Kidney capillary endothelial cell (primary cell): ENCODE data around the gene HM13.
"Not testable (repeated sequence)": the region's sequence is repeated elsewhere in the genome, so short reads cannot be mapped to it uniquely, and the experiment has no call there.

ENCODE experiments used
- DNase-seq: peaks from one replicate; pipeline ENCODE4 v3.0.0-alpha.2; 2018; ENCODE audit warnings: low spot score

HM13 gene

GRCh38 chr20:31514154-31515071 is at the start of gene HM13:
HM13 (plus strand) TSS chr20:31514442; CDS start chr20:31514552, 110 bp downstream.
- DNase-seq: peak; percentile 94

- not testable (repeated sequence) for DNase-seq
Observed at GRCh38 chr20:31470946-31471345, 43.3 kb upstream of the HM13 start.

- no peak for DNase-seq
Observed at GRCh38 chr20:31472395-31473330, 41.6 kb upstream of the HM13 start.

- no peak for DNase-seq
Observed at GRCh38 chr20:31473331-31474096, 40.7 kb upstream of the HM13 start.

- DNase-seq: no peak
Observed at GRCh38 chr20:31474097-31474436, 40.2 kb upstream of the HM13 start.

GRCh38 chr20:31474758-31475427 is 39.3 kb upstream of the HM13 start, which contains the start of the genes DEFB124 and REM1:
DEFB124 (minus strand) TSS chr20:31475127; CDS start chr20:31473013, 2,114 bp downstream.
REM1 (plus strand) TSS chr20:31475288; CDS start chr20:31476446, 1,158 bp downstream.
- DNase-seq: no peak

GRCh38 chr20:31475472-31476293 is 38.6 kb upstream of the HM13 start:
- no peak for DNase-seq

GRCh38 chr20:31476294-31476585 is 38.0 kb upstream of the HM13 start:
- DNase-seq: no peak

- DNase-seq: peak; percentile 79
Observed at GRCh38 chr20:31476643-31477215, 37.5 kb upstream of the HM13 start.

GRCh38 chr20:31484001-31484400 is 30.2 kb upstream of the HM13 start:
- peak; percentile 22 for DNase-seq

GRCh38 chr20:31485450-31486339 is 28.5 kb upstream of the HM13 start:
- DNase-seq: no peak

GRCh38 chr20:31488115-31488514 is 26.1 kb upstream of the HM13 start:
- DNase-seq: no peak

GRCh38 chr20:31489152-31489551 is 25.1 kb upstream of the HM13 start:
- DNase-seq: no peak

GRCh38 chr20:31490752-31491151 is 23.5 kb upstream of the HM13 start:
- DNase-seq: no peak

- DNase-seq: no peak
Observed at GRCh38 chr20:31494131-31494530, 20.1 kb upstream of the HM13 start.

- no peak for DNase-seq
Observed at GRCh38 chr20:31496761-31497295, 17.4 kb upstream of the HM13 start.

- no peak for DNase-seq
Observed at GRCh38 chr20:31497838-31498540, 16.3 kb upstream of the HM13 start.

GRCh38 chr20:31500527-31500926 is 13.7 kb upstream of the HM13 start:
- DNase-seq: no peak
